ENCODE data around the gene ACKR4.

ACKR4 gene

GRCh38 chr3:132643366-132643765, 46.3 kb downstream of the ACKR4 start:
- no peak for DNase-seq

GRCh38 chr3:132645058-132645457, 48.0 kb downstream of the ACKR4 start:
- DNase-seq: no peak

GRCh38 chr3:132650153-132650552, 53.1 kb downstream of the ACKR4 start:
- no peak for DNase-seq
